CD4-positive, CD25-positive, alpha-beta regulatory T cell (primary cell): ENCODE results near the gene MKRN1. TPM values are rescaled to one million over a fixed set of nuclear protein-coding genes. Genes with fewer than 3 reads are reported as not detected.
"Not testable (repeated sequence)": the region's sequence is repeated elsewhere in the genome, so short reads cannot be mapped to it uniquely, and the experiment has no call there.

Source experiments
- ATAC-seq, 2 donors: fragments of 150-1000 bp; cut with Tn5 transposase; one replicate each; pipeline ENCODE4 v1.10.0; 2021; ENCODE audit warnings: low read depth in 2 of 2, moderate number of reproducible peaks in 2 of 2, moderate library complexity in 1 of 2
- DNase-seq, 3 donors: peaks; one replicate each; pipeline versions ENCODE4 v3.0.0 to v3.0.0-alpha.2; 2012 to 2022; ENCODE audit warnings: mixed read lengths in 1 of 3
- H3K27ac ChIP-seq: one replicate; pipeline ENCODE4 v1.7.0; 2013; ENCODE audit warnings: mild to moderate bottlenecking, low read length; ENCODE audit not compliant: insufficient read depth, poor library complexity, severe bottlenecking
- H3K27me3 ChIP-seq: one replicate; pipeline ENCODE4 v1.7.0; 2013; ENCODE audit warnings: low read length; ENCODE audit not compliant: control insufficient read depth, insufficient read depth
- H3K36me3 ChIP-seq: one replicate; pipeline ENCODE4 v1.7.0; 2013; ENCODE audit warnings: mild to moderate bottlenecking, low read length, moderate library complexity; ENCODE audit not compliant: control insufficient read depth, insufficient read depth
- H3K4me1 ChIP-seq: 2 replicates; pipeline ENCODE4 v1.7.0; 2013; ENCODE audit warnings: mild to moderate bottlenecking, low read length; ENCODE audit not compliant: insufficient read depth, control insufficient read depth, poor library complexity, severe bottlenecking
- H3K4me3 ChIP-seq: one replicate; pipeline ENCODE4 v1.7.0; 2013; ENCODE audit warnings: low read depth, mild to moderate bottlenecking, low read length, moderate library complexity
- H3K9me3 ChIP-seq, 2 experiments: 1 replicate in 1 of 2; 2 replicates in 1 of 2; pipeline ENCODE4 v1.7.0; 2013; ENCODE audit warnings: low read length in 2 of 2, mild to moderate bottlenecking in 1 of 2, moderate library complexity in 1 of 2; ENCODE audit not compliant: control insufficient read depth in 2 of 2
- H3K27ac Mint-ChIP-seq, 3 donors: one replicate each; pipeline ENCODE4 v1.8.0; 2020 to 2022; ENCODE audit warnings: mild to moderate bottlenecking in 3 of 3, mixed read lengths in 3 of 3, moderate library complexity in 2 of 3
- H3K27me3 Mint-ChIP-seq: one replicate; pipeline ENCODE4 v1.8.0; 2022; ENCODE audit warnings: mild to moderate bottlenecking, mixed read lengths
- H3K36me3 Mint-ChIP-seq: one replicate; pipeline ENCODE4 v1.8.0; 2020; ENCODE audit warnings: mixed read lengths
- H3K4me1 Mint-ChIP-seq, 4 donors: one replicate each; pipeline ENCODE4 v1.8.0; 2020 to 2022; ENCODE audit warnings: mixed read lengths in 4 of 4, mild to moderate bottlenecking in 1 of 4
- H3K4me3 Mint-ChIP-seq, 4 donors: one replicate each; pipeline ENCODE4 v1.8.0; 2020 to 2022; ENCODE audit warnings: mild to moderate bottlenecking in 4 of 4, mixed read lengths in 4 of 4, moderate library complexity in 3 of 4
- H3K9me3 Mint-ChIP-seq, 7 donors: one replicate each; pipeline ENCODE4 v1.8.0; 2020 to 2022; ENCODE audit warnings: mixed read lengths in 7 of 7, mild to moderate bottlenecking in 3 of 7, moderate library complexity in 2 of 7
- polyA plus RNA-seq, 4 donors: library from polyadenylated mRNA; unstranded; fragments of 300-500 nt; fragmentation: Illumina TruSeq; gene quantifications; one replicate each; pipeline ENCODE4 v1.2.3, GENCODE V29; 2021
- total RNA-seq: library from RNA; stranded (reverse); gene quantifications from one replicate; pipeline ENCODE4 v1.2.3, GENCODE V29; 2022

The MKRN1 gene
- total and polyA plus RNA-seq, 5 donors from 2014 or later, result 127 to 166 (median 152) TPM

DNA sequence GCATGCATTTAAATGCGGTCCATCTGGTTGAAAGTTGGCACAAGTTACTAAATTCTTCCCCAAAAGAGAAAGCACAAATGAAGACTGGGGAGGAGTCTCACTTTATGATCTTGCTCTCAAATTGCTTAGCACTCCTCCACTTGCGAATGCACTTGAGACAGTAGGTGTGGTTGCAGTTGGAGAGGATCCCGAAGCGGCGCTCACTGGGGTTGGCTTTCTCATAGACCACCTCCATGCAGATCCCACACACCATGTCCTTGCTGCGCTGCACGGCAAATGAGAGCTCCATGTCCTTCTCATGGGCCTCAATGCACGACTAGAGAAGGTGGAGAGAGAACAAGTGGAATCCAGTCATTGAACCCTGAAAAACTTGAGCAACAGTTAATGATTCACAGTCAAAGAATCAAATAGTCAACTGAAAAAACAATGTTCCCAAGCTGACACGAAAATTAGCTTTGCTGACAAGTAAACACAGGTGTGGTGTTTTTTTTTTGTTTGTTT lies 22.7 kb downstream of the MKRN1 start:
- H3K9me3 Mint-ChIP-seq, result peaks cover 0 to 5% (median 0%) of the 10 kb centered on the region in 7 donors
- H3K36me3 Mint-ChIP-seq, result peaks cover 58% of the 10 kb centered on the region

DNA sequence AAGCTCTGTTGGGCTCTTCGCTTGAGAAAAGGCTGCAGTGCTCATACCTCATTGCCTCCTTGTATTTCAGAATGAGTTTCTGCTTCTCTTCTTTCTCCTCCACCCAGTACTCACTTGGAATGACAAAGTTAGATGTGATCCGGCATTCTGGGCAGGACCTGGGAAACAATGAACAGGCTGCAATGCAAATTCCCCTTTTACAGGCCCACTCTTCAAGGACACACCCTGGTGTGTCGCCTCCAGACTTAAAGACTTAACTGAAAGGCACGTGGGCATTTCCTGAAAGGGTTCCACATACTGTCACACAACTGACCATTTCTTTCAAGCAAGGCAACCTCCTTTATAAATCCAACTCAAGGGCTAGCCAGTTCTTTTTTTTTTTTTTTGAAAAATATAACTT lies 23.6 kb downstream of the MKRN1 start:
- peaks cover 52% of the 10 kb centered on the region for H3K36me3 Mint-ChIP-seq
- DNase-seq (no peak), ATAC-seq (no peak)
- H3K27me3 Mint-ChIP-seq, result no peaks in the 10 kb centered on the region
- peak overlapping the region in 1 of 3 donors; percentile 17 for H3K27ac Mint-ChIP-seq
- Histone ChIP-seq H3K4me1 (no peaks in the 10 kb centered on the region), H3K36me3 (peaks cover 79% of the 10 kb centered on the region), H3K27me3 (no peaks in the 10 kb centered on the region), H3K4me3 (no peak overlapping the region), H3K9me3 (no peaks in the 10 kb centered on the region), H3K27ac (no peak overlapping the region)
- peaks cover 13 to 36% (median 26%) of the 10 kb centered on the region in 4 donors for H3K4me1 Mint-ChIP-seq
- peaks cover 0 to 5% (median 0%) of the 10 kb centered on the region in 7 donors for H3K9me3 Mint-ChIP-seq
- H3K4me3 Mint-ChIP-seq, result no peak overlapping the region

More for the DNA sequence above, 22.7 kb downstream of the MKRN1 start:
- no peak for ATAC-seq
- H3K4me1 ChIP-seq, result no peaks in the 10 kb centered on the region
- no peak overlapping the region for H3K4me3 ChIP-seq
- Mint-ChIP-seq H3K27ac (peak overlapping the region in 1 of 3 donors; percentile 17), H3K4me3 (no peak overlapping the region), H3K27me3 (no peaks in the 10 kb centered on the region), H3K4me1 (peaks cover 13 to 32% (median 24%) of the 10 kb centered on the region in 4 donors)
- no peaks in the 10 kb centered on the region for H3K9me3 ChIP-seq
- peaks cover 86% of the 10 kb centered on the region for H3K36me3 ChIP-seq
- no peak for DNase-seq
- H3K27ac ChIP-seq, result no peak overlapping the region
- no peaks in the 10 kb centered on the region for H3K27me3 ChIP-seq

GRCh38 chr7:140454657-140455015 lies 24.7 kb downstream of the MKRN1 start:
- H3K4me1 Mint-ChIP-seq, result peaks cover 19 to 44% (median 33%) of the 10 kb centered on the region in 4 donors
- Histone ChIP-seq H3K9me3 (no peaks in the 10 kb centered on the region), H3K4me3 (no peak overlapping the region), H3K36me3 (peaks cover 71% of the 10 kb centered on the region), H3K27ac (no peak overlapping the region), H3K27me3 (no peaks in the 10 kb centered on the region), H3K4me1 (peaks cover 10% of the 10 kb centered on the region)
- H3K36me3 Mint-ChIP-seq, result peaks cover 53% of the 10 kb centered on the region
- H3K27ac Mint-ChIP-seq, result peak overlapping the region; percentile 41 to 70 (median 62)
- DNase-seq (peak in 1 of 3 donors; percentile 42), ATAC-seq (no peak)
- no peak overlapping the region for H3K4me3 Mint-ChIP-seq
- H3K27me3 Mint-ChIP-seq, result no peaks in the 10 kb centered on the region
- H3K9me3 Mint-ChIP-seq, result peaks cover 0 to 5% (median 0%) of the 10 kb centered on the region in 7 donors

GRCh38 chr7:140453785-140454656 lies 25.3 kb downstream of the MKRN1 start:
- Mint-ChIP-seq H3K4me1 (peaks cover 19 to 47% (median 33%) of the 10 kb centered on the region in 4 donors), H3K27ac (peak overlapping the region; percentile 62 to 70 (median 65)), H3K36me3 (peaks cover 47% of the 10 kb centered on the region)
- not testable (repeated sequence) for H3K4me3 Mint-ChIP-seq, H3K9me3 Mint-ChIP-seq, H3K9me3 ChIP-seq, H3K4me3 ChIP-seq, DNase-seq, H3K27me3 ChIP-seq, H3K27ac ChIP-seq, H3K27me3 Mint-ChIP-seq, ATAC-seq
- Histone ChIP-seq H3K4me1 (peaks cover 10% of the 10 kb centered on the region), H3K36me3 (peaks cover 64% of the 10 kb centered on the region)

GRCh38 chr7:140453273-140453672 lies 26.0 kb downstream of the MKRN1 start:
- Histone ChIP-seq H3K9me3 (no peaks in the 10 kb centered on the region), H3K4me1 (peaks cover 10% of the 10 kb centered on the region), H3K27ac (no peak overlapping the region), H3K27me3 (no peaks in the 10 kb centered on the region), H3K36me3 (peaks cover 57% of the 10 kb centered on the region), H3K4me3 (no peak overlapping the region)
- H3K36me3 Mint-ChIP-seq, result peaks cover 43% of the 10 kb centered on the region
- DNase-seq (no peak), ATAC-seq (no peak)
- H3K27ac Mint-ChIP-seq, result peak overlapping the region in 2 of 3 donors; percentile 65 to 70
- no peak overlapping the region for H3K4me3 Mint-ChIP-seq
- H3K27me3 Mint-ChIP-seq, result no peaks in the 10 kb centered on the region
- H3K4me1 Mint-ChIP-seq, result peaks cover 19 to 49% (median 31%) of the 10 kb centered on the region in 4 donors
- H3K9me3 Mint-ChIP-seq, result peaks cover 0 to 5% (median 0%) of the 10 kb centered on the region in 7 donors

DNA sequence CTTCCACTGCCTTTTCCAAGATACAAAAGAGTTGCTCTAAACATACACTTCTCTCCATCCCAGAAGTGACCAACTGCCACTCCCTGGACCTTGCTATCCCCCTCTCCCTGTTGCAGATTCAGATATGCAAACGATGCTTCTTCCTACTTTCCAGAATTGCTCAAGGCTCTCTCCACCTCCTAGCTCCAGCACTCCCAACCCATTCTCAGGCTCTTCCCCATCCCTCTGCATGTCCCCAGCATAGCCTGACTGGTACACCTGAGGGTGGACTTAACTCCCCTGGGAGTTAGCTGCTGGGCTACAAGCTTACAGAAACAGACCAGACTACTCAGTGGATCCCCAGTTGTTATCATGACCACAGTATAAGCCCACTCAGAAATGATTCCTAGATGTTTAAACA lies 27.6 kb downstream of the MKRN1 start:
- Mint-ChIP-seq H3K4me3 (no peak overlapping the region), H3K9me3 (peaks cover 0 to 3% (median 0%) of the 10 kb centered on the region in 7 donors), H3K36me3 (peaks cover 43% of the 10 kb centered on the region), H3K27ac (peak overlapping the region in 1 of 3 donors; percentile 2), H3K27me3 (no peaks in the 10 kb centered on the region), H3K4me1 (peaks cover 13 to 61% (median 29%) of the 10 kb centered on the region in 4 donors)
- H3K36me3 ChIP-seq, result peaks cover 41% of the 10 kb centered on the region
- no peak for DNase-seq
- no peak overlapping the region for H3K27ac ChIP-seq
- H3K4me3 ChIP-seq, result no peak overlapping the region
- peaks cover 17% of the 10 kb centered on the region for H3K4me1 ChIP-seq
- H3K27me3 ChIP-seq, result no peaks in the 10 kb centered on the region
- no peak for ATAC-seq
- no peaks in the 10 kb centered on the region for H3K9me3 ChIP-seq

GRCh38 chr7:140448781-140449480 lies 30.4 kb downstream of the MKRN1 start:
- H3K9me3 Mint-ChIP-seq, result peaks cover 0 to 3% (median 0%) of the 10 kb centered on the region in 7 donors
- H3K27me3 ChIP-seq, result no peaks in the 10 kb centered on the region
- ATAC-seq (no peak), DNase-seq (no peak)
- H3K4me3 ChIP-seq, result no peak overlapping the region
- H3K36me3 Mint-ChIP-seq, result peaks cover 18% of the 10 kb centered on the region
- H3K27ac Mint-ChIP-seq, result peak overlapping the region; percentile 14 to 37 (median 23)
- no peak overlapping the region for H3K27ac ChIP-seq
- H3K4me3 Mint-ChIP-seq, result peak overlapping the region in 1 of 4 donors; percentile 24
- peaks cover 14% of the 10 kb centered on the region for H3K36me3 ChIP-seq
- H3K9me3 ChIP-seq, result no peaks in the 10 kb centered on the region
- H3K4me1 ChIP-seq, result peaks cover 17% of the 10 kb centered on the region
- H3K4me1 Mint-ChIP-seq, result peaks cover 6 to 55% (median 21%) of the 10 kb centered on the region in 4 donors
- no peaks in the 10 kb centered on the region for H3K27me3 Mint-ChIP-seq
